ENCODE measurements around the gene TMPRSS11E.
"Not testable (repeated sequence)": the region's sequence is repeated elsewhere in the genome, so short reads cannot be mapped to it uniquely, and the experiment has no call there.

TMPRSS11E gene

GRCh38 chr4:68463796-68464195 lies 16.5 kb downstream of the TMPRSS11E start:
- no peak for DNase-seq

GRCh38 chr4:68465058-68465457 lies 17.8 kb downstream of the TMPRSS11E start:
- DNase-seq = no peak

- no peak for DNase-seq
Measured at GRCh38 chr4:68466185-68466584, 18.9 kb downstream of the TMPRSS11E start.

GRCh38 chr4:68466751-68467150 lies 19.5 kb downstream of the TMPRSS11E start:
- DNase-seq = no peak

GRCh38 chr4:68469482-68469881 lies 22.2 kb downstream of the TMPRSS11E start:
- DNase-seq = no peak

- no peak for DNase-seq
Measured at GRCh38 chr4:68476191-68476590, 28.9 kb downstream of the TMPRSS11E start.

- no peak for DNase-seq
Measured at GRCh38 chr4:68489338-68489737, 42.1 kb downstream of the TMPRSS11E start.

GRCh38 chr4:68490826-68491457 lies 43.7 kb downstream of the TMPRSS11E start:
- DNase-seq = no peak

GRCh38 chr4:68494688-68495087 lies 47.4 kb downstream of the TMPRSS11E start:
- DNase-seq = no peak

GRCh38 chr4:68498413-68499007 lies 51.2 kb downstream of the TMPRSS11E start:
- DNase-seq = peak; percentile 50

- DNase-seq = no peak
Measured at GRCh38 chr4:68499021-68499420, 51.8 kb downstream of the TMPRSS11E start.

- not testable (repeated sequence) for DNase-seq
Measured at GRCh38 chr4:68503462-68503861, 56.2 kb downstream of the TMPRSS11E start.

- not testable (repeated sequence) for DNase-seq
Measured at GRCh38 chr4:68504836-68505235, 57.6 kb downstream of the TMPRSS11E start.

- DNase-seq = not testable (repeated sequence)
Measured at GRCh38 chr4:68505452-68505851, 58.2 kb downstream of the TMPRSS11E start.

- no peak for DNase-seq
Measured at GRCh38 chr4:68518889-68519288, 71.6 kb downstream of the TMPRSS11E start.

GRCh38 chr4:68520985-68521384 lies 73.7 kb downstream of the TMPRSS11E start:
- no peak for DNase-seq

- DNase-seq = not testable (repeated sequence)
Measured at GRCh38 chr4:68522232-68522631, 75.0 kb downstream of the TMPRSS11E start.

- no peak for DNase-seq
Measured at GRCh38 chr4:68535974-68536373, 88.7 kb downstream of the TMPRSS11E start.

GRCh38 chr4:68536375-68536774 lies 89.1 kb downstream of the TMPRSS11E start:
- no peak for DNase-seq

- not testable (repeated sequence) for DNase-seq
Measured at GRCh38 chr4:68542742-68543141, 95.5 kb downstream of the TMPRSS11E start.
